ENCODE data around the gene HOXC12. TPM values are rescaled to one million over a fixed set of nuclear protein-coding genes. Genes with fewer than 3 reads are reported as not detected.

The HOXC12 gene
- total RNA-seq, 1 donor from 2014 or later = not detected

DNA sequence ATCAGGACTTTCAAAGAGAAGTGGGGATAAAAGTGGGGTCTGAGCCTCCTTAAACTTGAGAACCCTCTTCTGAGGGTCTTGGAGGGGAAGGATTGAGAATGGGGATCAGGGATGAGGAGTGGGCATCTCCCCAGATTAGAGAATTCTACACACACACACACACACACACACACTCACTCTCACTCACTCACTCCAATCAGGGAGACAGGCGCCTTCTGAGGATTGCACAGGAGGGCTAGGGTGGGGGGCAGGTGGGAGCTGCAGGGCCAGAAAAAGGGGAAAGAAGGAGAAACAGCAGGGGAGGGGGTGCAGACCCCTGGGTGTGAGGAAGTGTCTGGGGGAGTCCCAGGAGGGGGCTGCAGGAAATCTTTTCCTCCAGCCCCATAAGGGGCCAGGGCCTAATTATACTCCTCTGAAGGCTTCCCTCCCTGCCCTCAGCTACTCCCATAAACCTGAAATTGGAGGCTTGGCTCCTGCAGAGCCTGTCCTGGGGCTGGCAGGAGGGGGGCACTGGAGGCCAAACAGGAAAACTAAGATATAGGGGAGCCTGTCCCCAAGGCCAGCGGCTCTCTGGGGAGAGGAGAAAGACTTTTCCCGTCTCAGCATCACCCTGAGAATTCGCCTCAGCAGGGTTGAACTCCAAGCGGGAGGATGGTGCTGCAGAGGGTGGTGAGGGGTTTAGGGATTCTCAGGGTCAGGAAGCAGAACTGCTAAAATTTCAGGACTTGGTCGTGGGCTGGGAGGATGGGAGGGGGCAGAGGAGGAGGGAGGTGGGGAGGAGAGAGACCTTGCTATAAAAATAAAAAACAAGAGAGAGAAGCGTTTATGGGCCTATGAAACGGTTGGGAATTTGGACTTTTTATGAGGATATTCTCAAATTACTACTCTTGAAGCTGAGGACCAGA lies 46.8 kb downstream of the HOXC12 start:
- intact Hi-C loops (cut with micrococcal nuclease) = no loop called here

DNA sequence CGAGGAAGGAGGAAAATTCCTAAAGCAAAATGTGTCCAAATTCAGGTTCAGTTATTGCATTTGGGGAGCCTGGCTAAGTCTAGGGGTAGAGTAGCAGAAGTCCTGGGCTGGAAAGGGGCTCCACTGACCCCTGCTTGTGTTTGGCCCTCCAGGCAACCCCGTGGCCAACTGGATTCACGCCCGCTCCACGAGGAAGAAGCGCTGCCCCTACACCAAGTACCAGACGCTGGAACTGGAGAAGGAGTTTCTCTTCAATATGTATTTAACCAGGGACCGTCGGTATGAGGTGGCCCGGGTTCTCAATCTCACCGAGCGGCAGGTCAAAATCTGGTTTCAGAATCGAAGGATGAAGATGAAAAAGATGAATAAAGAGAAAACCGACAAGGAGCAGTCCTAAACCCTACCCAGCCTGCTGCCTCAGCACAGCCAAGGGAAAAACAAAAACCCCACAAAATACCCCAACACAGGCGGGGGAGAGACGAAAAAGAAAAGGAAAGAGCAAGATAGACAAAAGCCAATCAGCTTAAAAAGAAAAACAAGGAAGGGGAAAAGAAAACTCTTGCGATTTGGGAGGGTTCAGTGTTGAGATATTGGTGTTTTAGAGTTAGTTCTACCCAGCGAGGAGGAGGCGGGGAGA lies 47.7 kb downstream of the HOXC12 start:
- intact Hi-C loops (cut with micrococcal nuclease) = no loop called here

DNA sequence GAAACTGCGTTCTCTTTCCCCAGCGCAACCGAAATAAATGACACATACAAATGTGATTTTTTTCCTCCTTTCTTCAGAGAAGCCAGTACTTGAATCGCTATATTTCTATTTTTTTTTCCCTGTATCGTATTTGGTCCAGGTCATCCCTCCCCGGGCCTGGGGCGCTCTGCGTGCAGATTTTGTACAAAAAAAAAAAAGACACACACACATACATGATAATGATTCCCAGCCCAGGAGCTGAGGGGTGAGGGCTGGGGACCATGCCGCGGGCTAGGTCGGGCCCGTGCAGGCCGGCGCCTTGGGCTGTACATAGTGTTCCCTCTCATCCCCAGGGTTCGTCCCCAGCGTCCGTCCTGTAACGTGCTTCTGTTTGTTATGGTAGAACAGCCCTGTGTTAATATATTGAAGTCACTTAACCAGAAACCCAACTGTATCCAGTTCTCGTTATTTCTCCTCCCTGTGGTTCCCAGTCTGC lies 48.2 kb downstream of the HOXC12 start:
- intact Hi-C loops (cut with micrococcal nuclease) = no loop called here

- intact Hi-C loops (cut with micrococcal nuclease) = loop anchor here (2.0 kb wide), 1 partner anchor 69 kb away; no protein-coding TSS in a partner anchor
Observed at GRCh38 chr12:54003625-54004024, 48.9 kb downstream of the HOXC12 start.

DNA sequence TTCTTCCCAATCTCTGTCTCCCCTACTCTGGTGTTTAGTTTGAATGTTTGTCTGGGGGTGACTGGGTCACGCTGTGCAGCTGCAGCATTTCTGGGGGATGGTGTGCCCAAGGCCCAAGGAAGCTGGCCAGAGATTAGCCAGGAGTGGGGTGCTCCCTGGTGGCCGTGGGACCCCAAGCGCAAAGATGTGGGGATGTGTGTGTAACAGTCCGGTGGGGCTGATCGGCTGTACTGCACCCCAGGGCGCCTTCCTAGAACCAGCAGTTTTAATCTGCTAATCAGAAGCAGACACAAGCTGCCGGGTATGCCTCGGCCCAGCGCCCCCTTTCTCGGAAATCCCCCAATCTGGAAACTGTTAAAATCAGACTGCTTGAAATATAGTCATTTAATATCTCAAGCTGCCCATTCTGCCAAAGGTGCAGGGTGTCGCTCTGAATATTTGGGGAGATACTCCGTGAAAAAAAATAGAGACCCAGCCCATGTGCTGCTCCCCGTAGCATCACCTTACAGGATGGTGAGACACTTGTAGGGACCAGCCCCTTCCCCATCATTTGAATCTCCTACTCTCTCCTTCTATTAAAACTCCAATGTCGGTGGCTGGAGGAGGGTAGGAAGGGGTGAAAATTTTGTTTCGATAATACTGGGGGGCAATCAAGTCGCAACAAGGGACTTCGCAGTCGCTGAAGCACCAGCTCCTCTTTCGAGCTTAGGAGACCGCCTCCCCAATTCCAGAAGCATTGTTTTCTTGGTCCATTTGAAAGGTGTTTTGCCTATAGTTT lies 49.5 kb downstream of the HOXC12 start:
- intact Hi-C loops (cut with micrococcal nuclease) = loop anchor here (2.0 kb wide), 1 partner anchor 69 kb away; no protein-coding TSS in a partner anchor

GRCh38 chr12:54004841-54005530 lies 50.3 kb downstream of the HOXC12 start:
- intact Hi-C loops (cut with micrococcal nuclease) = loop anchor here (2.0 kb wide), 1 partner anchor 70 kb away; no protein-coding TSS in a partner anchor

GRCh38 chr12:54005531-54005852 lies 50.8 kb downstream of the HOXC12 start:
- intact Hi-C loops (cut with micrococcal nuclease) = loop anchor here (2.0 kb wide), 1 partner anchor 71 kb away; no protein-coding TSS in a partner anchor

- intact Hi-C loops (cut with micrococcal nuclease) = loop anchor here (1.0 to 2.0 kb wide), 8 partner anchors 12 to 363 kb away; partner anchors contain the start of gene HOXC4
Observed at GRCh38 chr12:54005853-54006558, 51.3 kb downstream of the HOXC12 start.

DNA sequence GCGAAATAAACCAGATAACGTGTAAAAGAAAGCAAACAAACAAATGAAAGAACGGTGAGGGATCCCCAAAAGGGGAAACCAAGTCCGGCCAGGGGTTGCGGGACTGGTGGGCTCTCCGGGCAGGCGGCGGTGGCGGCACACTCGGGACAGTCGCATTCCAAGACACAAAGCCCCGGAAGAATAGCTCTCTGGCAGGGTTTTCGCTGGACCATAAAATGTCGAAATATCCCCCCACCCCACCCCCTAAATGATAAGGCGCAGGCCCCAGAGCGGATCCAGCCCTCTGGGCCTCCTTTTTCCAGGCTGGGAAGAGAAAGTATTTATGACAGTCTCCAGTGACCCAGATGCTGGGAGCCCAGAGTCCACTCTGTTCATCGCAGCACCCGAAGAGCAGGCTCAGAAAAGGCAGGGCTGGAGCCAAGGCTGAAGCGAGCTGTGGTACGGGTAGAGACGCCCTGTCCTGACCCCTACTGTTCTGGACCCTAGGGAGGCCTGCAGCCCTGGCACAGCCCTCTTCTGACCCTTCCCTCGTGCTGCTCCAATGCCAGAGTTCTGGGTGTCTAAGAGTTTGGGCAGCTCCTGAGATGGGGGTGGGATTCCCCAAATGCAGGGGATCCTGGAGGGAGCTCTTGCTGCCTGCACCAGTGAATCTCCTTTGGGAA lies 52.0 kb downstream of the HOXC12 start:
- intact Hi-C loops (cut with micrococcal nuclease) = loop anchor here (1.0 to 2.0 kb wide), 7 partner anchors 12 to 362 kb away; partner anchors contain the start of gene HOXC4

DNA sequence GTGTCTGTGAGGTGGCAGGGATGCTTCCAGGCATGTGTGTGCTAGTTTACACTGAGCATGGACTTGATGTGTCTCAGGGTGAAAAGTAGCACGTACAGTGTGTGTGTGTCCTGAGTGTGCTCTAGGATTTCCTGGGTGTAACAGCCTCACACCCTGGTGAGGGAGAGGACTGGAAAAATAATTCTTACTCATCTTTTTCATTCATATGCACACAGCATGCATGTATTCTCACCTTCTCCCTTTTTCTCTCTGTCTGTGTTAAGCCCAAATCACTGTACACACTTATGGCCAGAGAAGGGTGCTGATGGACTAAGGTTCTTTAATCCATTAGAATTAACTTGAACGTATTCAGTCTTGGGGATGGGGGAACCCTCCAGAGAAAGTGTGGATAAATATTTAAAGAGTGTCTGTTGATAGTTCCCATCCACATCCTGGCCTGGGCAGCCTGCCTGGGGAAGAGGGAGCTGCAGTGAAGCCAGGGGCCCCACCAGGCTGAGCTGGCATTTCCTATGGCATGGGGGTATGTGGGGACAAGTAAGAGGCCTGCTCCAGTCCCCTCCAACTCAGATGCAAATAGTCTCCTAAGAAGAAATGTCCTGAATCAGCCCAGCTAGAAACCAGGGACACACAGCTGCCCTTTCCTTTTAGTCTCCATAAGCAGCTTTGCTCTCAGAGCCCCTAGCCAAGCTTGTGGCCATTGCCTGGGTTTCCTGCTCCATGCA lies 53.0 kb downstream of the HOXC12 start:
- intact Hi-C loops (cut with micrococcal nuclease) = loop anchor here (2.0 kb wide), 2 partner anchors 45 to 361 kb away; partner anchors contain the start of gene HOXC4

- intact Hi-C loops (cut with micrococcal nuclease) = no loop called here
Observed at GRCh38 chr12:54008260-54008552, 53.5 kb downstream of the HOXC12 start.

Other genes starting within 250 kb of the HOXC12 start
- 61.3 and 61.6 TPM in 2 replicates for gene CALCOCO1, start 227.5 kb upstream of the HOXC12 start, total RNA-seq
- gene CISTR, start 202.9 kb upstream of the HOXC12 start, total RNA-seq = not detected in 2 replicates
- gene HOXC13, start 16.1 kb upstream of the HOXC12 start, total RNA-seq = not detected in 2 replicates
- not detected in 2 replicates for gene HOXC11, start 18.2 kb downstream of the HOXC12 start, total RNA-seq
- gene HOTAIR, start 20.1 kb downstream of the HOXC12 start, total RNA-seq = not detected in 2 replicates
- not detected in 2 replicates for gene HOXC10, start 30.2 kb downstream of the HOXC12 start, total RNA-seq
- gene HOXC9, start 45.3 kb downstream of the HOXC12 start, total RNA-seq = not detected in 2 replicates
- not detected in 2 replicates for gene HOXC8, start 54.1 kb downstream of the HOXC12 start, total RNA-seq
- not detected in 2 replicates for gene HOXC6, start 73.5 kb downstream of the HOXC12 start, total RNA-seq
- not detected in 2 replicates for gene HOXC5, start 78.1 kb downstream of the HOXC12 start, total RNA-seq
- 0.42 TPM in 1 of 2 replicates, not detected in the other for gene HOXC4, start 98.9 kb downstream of the HOXC12 start, total RNA-seq
- gene SMUG1, start 234.1 kb downstream of the HOXC12 start, total RNA-seq = 28.7 and 30.2 TPM in 2 replicates